K562 (cell line): Measurements from ENCODE around the gene NTRK3. TPM values are rescaled to one million over a fixed set of nuclear protein-coding genes. Genes with fewer than 3 reads are reported as not detected.

Experiments used
- ATAC-seq: fragments of 200-7000 bp; cut with Tn5 transposase; 3 replicates; pipeline ENCODE4 v1.9.1; 2020; ENCODE audit warnings: moderate library complexity
- BruUV-seq: library from RNA; stranded (reverse); fragments of 400-500 nt; replicated peaks from 2 replicates; lab custom pipeline; 2021; lab: Mats Ljungman, UMichigan
- CTCF ChIA-PET: fragments of 300-600 bp; formaldehyde crosslinking; extraction: SDS; loops from one replicate; lab custom pipeline; 2021; ENCODE audit warnings: low intra/inter-chr PET ratio; lab: Yijun Ruan, JAX
- POLR2A ChIA-PET: fragments of 300-600, 350-650 bp; sonication (Branson Sonifier 250); formaldehyde crosslinking; extraction: SDS; loops from one replicate; lab custom pipeline; 2021; ENCODE audit warnings: antibody characterized with exemption, inconsistent platforms; lab: Yijun Ruan, JAX
- DNase-seq, 4 experiments: peaks; one replicate each; pipeline versions ENCODE4 v3.0.0 to v3.0.0-alpha.2; 2011 to 2018; ENCODE audit warnings: low spot score in 3 of 4, mixed read lengths in 3 of 4; ENCODE audit errors: extremely low read depth in 1 of 4
- FAIRE-seq: peaks from 2 replicates; lab custom pipeline; 2011; peaks lifted over from hg19 to GRCh38; lab: Jason Lieb, UNC
- H2AFZ ChIP-seq: 2 replicates; pipeline ENCODE4 v1.6.0; 2011; ENCODE audit warnings: low read depth, low read length, control low read depth, inconsistent platforms
- H3K27ac ChIP-seq: fragments of 200-600 bp; 3 replicates; pipeline ENCODE4 v1.8.0; 2011; ENCODE audit warnings: low read depth, mild to moderate bottlenecking, control low read depth, inconsistent platforms, low read length, moderate library complexity, mixed read lengths; ENCODE audit errors: extremely low read depth
- H3K27me3 ChIP-seq, 2 experiments: fragments of 300-600 bp in 1 of 2; 2 replicates in 1 of 2; 3 replicates in 1 of 2; pipeline versions ENCODE4 v1.6.0 to v1.8.0; 2011; ENCODE audit warnings: inconsistent platforms in 2 of 2, low read length in 2 of 2, mild to moderate bottlenecking in 1 of 2, mixed read lengths in 1 of 2, moderate library complexity in 1 of 2; ENCODE audit not compliant: control insufficient read depth in 2 of 2, insufficient read depth in 2 of 2
- H3K36me3 ChIP-seq: fragments of 300-600 bp; 3 replicates; pipeline ENCODE4 v1.8.0; 2011; ENCODE audit warnings: mild to moderate bottlenecking, low read length, inconsistent platforms; ENCODE audit not compliant: control insufficient read depth, insufficient read depth
- H3K4me1 ChIP-seq, 2 experiments: fragments of 200-600 bp in 1 of 2; replicated peaks in 1 of 2; 2 replicates in 1 of 2; 3 replicates in 1 of 2; pipeline versions ENCODE4 v1.5.1 to v1.8.0; 2011; ENCODE audit warnings: inconsistent platforms in 2 of 2, low read length in 2 of 2, mild to moderate bottlenecking in 1 of 2, mixed read lengths in 1 of 2, moderate library complexity in 1 of 2; ENCODE audit not compliant: control insufficient read depth in 2 of 2, insufficient read depth in 2 of 2
- H3K4me2 ChIP-seq: 2 replicates; pipeline ENCODE4 v1.6.1; 2011; ENCODE audit warnings: low read length, control low read depth, inconsistent platforms, mixed read lengths; ENCODE audit not compliant: insufficient read depth
- H3K4me3 ChIP-seq: fragments of 200-600 bp; sonication (generic), shearing (Covaris generic); 2 replicates; pipeline ENCODE4 v1.5.1; 2016; ENCODE audit warnings: control low read depth, inconsistent platforms
- H3K79me2 ChIP-seq: fragments of 200-600 bp; 3 replicates; pipeline ENCODE4 v1.8.0; 2011; ENCODE audit warnings: low read length, inconsistent platforms; ENCODE audit not compliant: control insufficient read depth, insufficient read depth
- H3K9ac ChIP-seq, 2 experiments: 2 replicates each; pipeline versions ENCODE4 v1.6.0 to v1.6.1; 2011; ENCODE audit warnings: low read depth in 2 of 2, low read length in 2 of 2, control low read depth in 1 of 2, inconsistent platforms in 1 of 2, mild to moderate bottlenecking in 1 of 2, mixed read lengths in 1 of 2; ENCODE audit not compliant: insufficient read depth in 1 of 2
- H3K9me1 ChIP-seq: one replicate; pipeline ENCODE4 v1.6.0; 2011; ENCODE audit warnings: inconsistent platforms, mild to moderate bottlenecking, low read length, moderate library complexity; ENCODE audit not compliant: control insufficient read depth, insufficient read depth
- H3K9me3 ChIP-seq: replicated peaks from 2 replicates; pipeline ENCODE4 v1.5.1; 2011; ENCODE audit warnings: low read depth, low read length, inconsistent platforms; ENCODE audit not compliant: control insufficient read depth, insufficient read depth
- H4K20me1 ChIP-seq: replicated peaks from 2 replicates; pipeline ENCODE4 v1.6.1; 2011; ENCODE audit warnings: low read length, inconsistent platforms, mixed read lengths; ENCODE audit not compliant: control insufficient read depth, insufficient read depth
- ARID3A ChIP-seq: IDR thresholded peaks from 2 replicates; pipeline ENCODE4 v1.6.1; 2012; ENCODE audit warnings: low read depth, low read length, improper control_type of control experiment, borderline replicate concordance
- BCLAF1 ChIP-seq, 2 experiments: fragments of 450-650 bp in 1 of 2; IDR thresholded peaks; 2 replicates each; pipeline ENCODE4 v1.6.1; 2011 to 2017; ENCODE audit warnings: low read depth in 2 of 2, antibody characterized with exemption in 1 of 2, borderline replicate concordance in 1 of 2, low read length in 1 of 2, mild to moderate bottlenecking in 1 of 2, mixed read lengths in 1 of 2; ENCODE audit not compliant: control insufficient read depth in 1 of 2
- FOXP4 ChIP-seq: sonication (generic); formaldehyde crosslinking; IDR thresholded peaks from 2 replicates; pipeline ENCODE4 v1.8.0; 2022; ENCODE audit warnings: mild to moderate bottlenecking, missing genetic modification reagents, borderline replicate concordance
- FUS ChIP-seq: fragments of 200-400 bp; formaldehyde crosslinking; optimal IDR thresholded peaks from 2 replicates; pipeline ENCODE3; 2017; ENCODE audit warnings: low read depth, low read length
- MAFF ChIP-seq: IDR thresholded peaks from 2 replicates; pipeline ENCODE4 v1.6.1; 2012; ENCODE audit warnings: low read length, improper control_type of control experiment
- RAD21 ChIP-seq, 2 experiments: fragments of 250-450 bp in 1 of 2; fragments of 450-650 bp in 1 of 2; sonication (Bioruptor Pico) in 1 of 2; formaldehyde crosslinking in 1 of 2; IDR thresholded peaks in 1 of 2; conservative IDR thresholded peaks in 1 of 2; 2 replicates each; pipeline versions ENCODE4 v1.4.0 to v1.8.0; 2020 to 2022; ENCODE audit warnings: mild to moderate bottlenecking in 2 of 2, moderate library complexity in 1 of 2
- RBM39 ChIP-seq: fragments of 200-400 bp; formaldehyde crosslinking; optimal IDR thresholded peaks from 2 replicates; pipeline ENCODE3; 2018; ENCODE audit warnings: low read depth, low read length
- SAFB ChIP-seq: fragments of 200-400 bp; formaldehyde crosslinking; IDR thresholded peaks from 2 replicates; pipeline ENCODE4 v1.6.1; 2017; ENCODE audit warnings: low read depth, low read length, borderline replicate concordance
- SOX6 ChIP-seq: fragments of 450-650 bp; IDR thresholded peaks from 2 replicates; pipeline ENCODE4 v1.6.1; 2014; ENCODE audit warnings: mild to moderate bottlenecking
- ZNF212 ChIP-seq: fragments of 450-650 bp; formaldehyde crosslinking; IDR thresholded peaks from 2 replicates; pipeline ENCODE4 v1.4.0; 2020; ENCODE audit warnings: mild to moderate bottlenecking
- ZSCAN29 ChIP-seq: fragments of 450-650 bp; IDR thresholded peaks from 2 replicates; pipeline ENCODE4 v1.6.1; 2017
- WGBS: fragments of 100-300 bp; shearing (Covaris generic); methylation state at CpG from one replicate; pipeline ENCODE4 v1.1.6; 2016; ENCODE audit warnings: low coverage, mixed read lengths; ENCODE audit not compliant: insufficient coverage; ENCODE audit errors: missing lambda C conversion rate; 5-methylcytosine and 5-hydroxymethylcytosine counted together
- in situ Hi-C: fragments of 300-500 bp; cut with MboI; formaldehyde crosslinking; loops from 4 replicates; pipeline ENCODE4 v1.15.0; 2018; ENCODE audit warnings: inconsistent platforms, mixed read lengths
- intact Hi-C: fragments of 100-400 bp; cut with micrococcal nuclease; formaldehyde crosslinking; loops from 2 replicates; pipeline ENCODE4 v1.14.2; 2022
- polyA plus RNA-seq, 8 experiments: library from polyadenylated mRNA; depleted of rRNA in 4 of 8; stranded (reverse) in 5 of 8; unstranded in 3 of 8; fragments of >200 nt; fragmentation: Nextera tagmentation in 2 of 8; fragmentation: Illumina TruSeq in 1 of 8; extraction: Ambion mirVana in 2 of 8; extraction: Trizol in 1 of 8; gene quantifications; 2 replicates each; pipeline versions ENCODE4 v1.2.1 to v1.2.3, GENCODE V29; 2011 to 2014; ENCODE audit warnings: inconsistent platforms in 1 of 8, missing spikeins in 1 of 8
- total RNA-seq, 7 experiments: library from RNA; depleted of rRNA in 6 of 7; stranded (reverse); fragments of >200 nt in 6 of 7; fragmentation: Illumina TruSeq in 2 of 7; extraction: Trizol in 2 of 7; gene quantifications; 2 replicates each; pipeline versions ENCODE4 v1.2.1 to v1.2.3, GENCODE V29; 2011 to 2021; ENCODE audit warnings: low replicate concordance in 1 of 7

The NTRK3 gene
- total and polyA plus RNA-seq, 9 of the 15 experiments (the other 6 are each of a cell fraction or from before 2014, with no cell fraction given) = 0.11 to 0.13 TPM; not detected in 7

- TF ChIP-seq SOX6 (no peak), MAFF (no peak), FUS (no peak)
Measured at GRCh38 chr15:87874896-87875711, 381.4 kb downstream of the NTRK3 start (continued).

- no peak overlapping the region for H3K27ac ChIP-seq
- DNase-seq (no peak), FAIRE-seq (no peak), ATAC-seq (no peak)
- no peaks in the 10 kb centered on the region for H3K9me3 ChIP-seq
- H4K20me1 ChIP-seq = no peaks in the 10 kb centered on the region; the same call in 1 of the 2 replicates
- H3K4me3 ChIP-seq = no peak overlapping the region
- intact Hi-C loops = no loop called here
- ChIA-PET POLR2A (no interaction called here), CTCF (interaction anchor here (0.6 kb wide), 1 partner anchor 9 kb away, joined by 3 read pairs; no protein-coding TSS in a partner anchor)
- WGBS = 3% methylated on average over 8 of the region's 8 CpGs
- no peaks in the 10 kb centered on the region for H3K36me3 ChIP-seq
- H3K79me2 ChIP-seq = no peaks in the 10 kb centered on the region
- no peak overlapping the region for H3K4me2 ChIP-seq
- H2AFZ ChIP-seq = no peak overlapping the region
- H3K27me3 ChIP-seq = no peaks in the 10 kb centered on the region
- no peak overlapping the region for H3K9ac ChIP-seq
- H3K4me1 ChIP-seq = peaks cover 0 to 4% of the 10 kb centered on the region in 2 experiments; a peak in 2 of 5 replicates
- no peaks in the 10 kb centered on the region for H3K9me1 ChIP-seq
- BruUV-seq = no TSS peak
- in situ Hi-C loops = no loop called here
- TF ChIP-seq RAD21 (CRISPR knock-in tag; conservative IDR thresholded peaks at IDR 0.05 in 1 of 2, IDR thresholded peaks at IDR 0.05 in 1 of 2) (no peak), ZSCAN29 (no peak), RBM39 (no peak), ZNF212 (CRISPR knock-in tag) (no peak), FOXP4 (CRISPR knock-in tag) (no peak), ARID3A (no peak), SAFB (no peak), BCLAF1 (IDR thresholded peaks at IDR 0.05; ENCODE audit: borderline replicate concordance in 1 of 2, control insufficient read depth in 1 of 2, low read depth in 2 of 2, low read length in 1 of 2) (no peak)
Measured at GRCh38 chr15:87873516-87873915, 383.0 kb downstream of the NTRK3 start.
